ENCODE measurements around the gene PID1. TPM values are rescaled to one million over a fixed set of nuclear protein-coding genes. Genes with fewer than 3 reads are reported as not detected.

Gene PID1
- total RNA-seq, 1 experiment from 2014 or later, result 2.9 TPM

GRCh38 chr2:229254206-229254605 lies 16.9 kb downstream of the PID1 start:
- in situ Hi-C loops (cut with HindIII; ENCODE audit: low pct_unique_long_range_greater_than_20kb, low sequenced_read_pairs) (no loop called here), intact Hi-C loops (cut with micrococcal nuclease; ENCODE audit: unreplicated experiment) (no loop called here)
- Histone ChIP-seq H3K9me3 (ENCODE audit: control insufficient read depth, insufficient read depth, low read depth, low read length) (no peaks in the 10 kb centered on the region), H3K4me3 (ENCODE audit: low read depth in 2 of 2, low read length in 2 of 2) (no peak overlapping the region), H3K27ac (ENCODE audit: low read length) (no peak overlapping the region), H3K4me1 (ENCODE audit: control insufficient read depth, insufficient read depth, low read length) (no peaks in the 10 kb centered on the region), H3K27me3 (ENCODE audit: control insufficient read depth, insufficient read depth, low read length) (no peaks in the 10 kb centered on the region), H3K36me3 (ENCODE audit: control insufficient read depth, insufficient read depth, low read length) (no peaks in the 10 kb centered on the region)
- TF ChIP-seq SIN3A (IDR thresholded peaks at IDR 0.05; ENCODE audit: borderline replicate concordance, insufficient read depth, low read depth, low read length), result no peak
- no peak for TF ChIP-seq REST (IDR thresholded peaks at IDR 0.05; ENCODE audit: insufficient read depth in 1 of 2, low read depth in 2 of 2, low read length in 1 of 2)
- no peak for TF ChIP-seq TCF7L2 (IDR thresholded peaks at IDR 0.05; ENCODE audit: low read depth, low read length)
- TF ChIP-seq CTCF (IDR thresholded peaks at IDR 0.05), result no peak
- no peak for TF ChIP-seq POLR2AphosphoS5 (IDR thresholded peaks at IDR 0.05; ENCODE audit: low read depth, low read length)
- no peak for DNase-seq (ENCODE audit: low read depth, low spot score)
- ATAC-seq, result no peak
- no TSS peak for BruUV-seq (replicated peaks)
- ChIA-PET CTCF (no interaction called here), POLR2A (interaction anchor here (0.7 kb wide), 1 partner anchor 20 kb away, joined by 4 read pairs; no protein-coding TSS in a partner anchor)

GRCh38 chr2:229252996-229253395 lies 18.1 kb downstream of the PID1 start:
- no peaks in the 10 kb centered on the region for H3K4me1 ChIP-seq (ENCODE audit: control insufficient read depth, insufficient read depth, low read length)
- no peak for ATAC-seq
- no peak for DNase-seq (ENCODE audit: low read depth, low spot score)
- TF ChIP-seq POLR2AphosphoS5 (IDR thresholded peaks at IDR 0.05; ENCODE audit: low read depth, low read length) (no peak), TCF7L2 (IDR thresholded peaks at IDR 0.05; ENCODE audit: low read depth, low read length) (no peak), SIN3A (IDR thresholded peaks at IDR 0.05; ENCODE audit: borderline replicate concordance, insufficient read depth, low read depth, low read length) (no peak)
- H3K4me3 ChIP-seq (ENCODE audit: low read depth in 2 of 2, low read length in 2 of 2), result no peak overlapping the region
- no peaks in the 10 kb centered on the region for H3K9me3 ChIP-seq (ENCODE audit: control insufficient read depth, insufficient read depth, low read depth, low read length)
- intact Hi-C loops (cut with micrococcal nuclease; ENCODE audit: unreplicated experiment) (no loop called here), in situ Hi-C loops (cut with HindIII; ENCODE audit: low pct_unique_long_range_greater_than_20kb, low sequenced_read_pairs) (no loop called here)
- BruUV-seq (replicated peaks), result no TSS peak
- ChIA-PET CTCF (no interaction called here), POLR2A (no interaction called here)
- H3K27ac ChIP-seq (ENCODE audit: low read length), result no peak overlapping the region
- H3K36me3 ChIP-seq (ENCODE audit: control insufficient read depth, insufficient read depth, low read length), result no peaks in the 10 kb centered on the region
- H3K27me3 ChIP-seq (ENCODE audit: control insufficient read depth, insufficient read depth, low read length), result no peaks in the 10 kb centered on the region

GRCh38 chr2:229252280-229252679 lies 18.8 kb downstream of the PID1 start:
- Histone ChIP-seq H3K27ac (ENCODE audit: low read length) (no peak overlapping the region), H3K27me3 (ENCODE audit: control insufficient read depth, insufficient read depth, low read length) (no peaks in the 10 kb centered on the region), H3K4me3 (ENCODE audit: low read depth in 2 of 2, low read length in 2 of 2) (no peak overlapping the region), H3K36me3 (ENCODE audit: control insufficient read depth, insufficient read depth, low read length) (no peaks in the 10 kb centered on the region), H3K4me1 (ENCODE audit: control insufficient read depth, insufficient read depth, low read length) (no peaks in the 10 kb centered on the region), H3K9me3 (ENCODE audit: control insufficient read depth, insufficient read depth, low read depth, low read length) (no peaks in the 10 kb centered on the region)
- TF ChIP-seq CTCF (IDR thresholded peaks at IDR 0.05), result no peak
- intact Hi-C loops (cut with micrococcal nuclease; ENCODE audit: unreplicated experiment), result no loop called here
- no TSS peak for BruUV-seq (replicated peaks)
- ChIA-PET CTCF (no interaction called here), POLR2A (no interaction called here)
- DNase-seq (ENCODE audit: low read depth, low spot score) (no peak), ATAC-seq (no peak)
- in situ Hi-C loops (cut with HindIII; ENCODE audit: low pct_unique_long_range_greater_than_20kb, low sequenced_read_pairs), result no loop called here

Data from Panc1 (cell line).